ENCODE measurements around the gene RTN4.

- TF ChIP-seq, protein P1, sequence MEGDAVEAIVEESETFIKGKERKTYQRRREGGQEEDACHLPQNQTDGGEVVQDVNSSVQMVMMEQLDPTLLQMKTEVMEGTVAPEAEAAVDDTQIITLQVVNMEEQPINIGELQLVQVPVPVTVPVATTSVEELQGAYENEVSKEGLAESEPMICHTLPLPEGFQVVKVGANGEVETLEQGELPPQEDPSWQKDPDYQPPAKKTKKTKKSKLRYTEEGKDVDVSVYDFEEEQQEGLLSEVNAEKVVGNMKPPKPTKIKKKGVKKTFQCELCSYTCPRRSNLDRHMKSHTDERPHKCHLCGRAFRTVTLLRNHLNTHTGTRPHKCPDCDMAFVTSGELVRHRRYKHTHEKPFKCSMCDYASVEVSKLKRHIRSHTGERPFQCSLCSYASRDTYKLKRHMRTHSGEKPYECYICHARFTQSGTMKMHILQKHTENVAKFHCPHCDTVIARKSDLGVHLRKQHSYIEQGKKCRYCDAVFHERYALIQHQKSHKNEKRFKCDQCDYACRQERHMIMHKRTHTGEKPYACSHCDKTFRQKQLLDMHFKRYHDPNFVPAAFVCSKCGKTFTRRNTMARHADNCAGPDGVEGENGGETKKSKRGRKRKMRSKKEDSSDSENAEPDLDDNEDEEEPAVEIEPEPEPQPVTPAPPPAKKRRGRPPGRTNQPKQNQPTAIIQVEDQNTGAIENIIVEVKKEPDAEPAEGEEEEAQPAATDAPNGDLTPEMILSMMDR (optimal IDR thresholded peaks at IDR 0.05 in 1 of 3, IDR thresholded peaks at IDR 0.05 in 1 of 3, conservative IDR thresholded peaks at IDR 0.05 in 1 of 3; ENCODE audit: extremely low read depth in 1 of 3, insufficient read depth in 2 of 3, low read length in 3 of 3) = no peak
- no peak for TF ChIP-seq EZH2 (IDR thresholded peaks at IDR 0.05; ENCODE audit: low read length)
Observed at GRCh38 chr2:54964271-54964670, 86.0 kb downstream of the RTN4 start.
